Stimulated activated CD4-positive, alpha-beta T cell treated with anti-CD3 and anti-CD28 coated beads, Interleukin-12 subunit alpha, Interleukin-12 subunit beta, amount 100 ng/mL, for 24 hours (primary cell): ENCODE data around the gene HS3ST5.
"Not testable (repeated sequence)": the region's sequence is repeated elsewhere in the genome, so short reads cannot be mapped to it uniquely, and the experiment has no call there.

Experiments
- DNase-seq, 2 experiments: peaks; one replicate each; pipeline ENCODE4 v3.0.0-alpha.2; 2020; ENCODE audit warnings: low read depth in 2 of 2

Gene HS3ST5

GRCh38 chr6:114276783-114277182 lies 66.0 kb downstream of the HS3ST5 start:
- DNase-seq: no peak

- no peak for DNase-seq
Observed at GRCh38 chr6:114274836-114275235, 68.0 kb downstream of the HS3ST5 start.

GRCh38 chr6:114272582-114272981 lies 70.2 kb downstream of the HS3ST5 start:
- no peak for DNase-seq

DNA sequence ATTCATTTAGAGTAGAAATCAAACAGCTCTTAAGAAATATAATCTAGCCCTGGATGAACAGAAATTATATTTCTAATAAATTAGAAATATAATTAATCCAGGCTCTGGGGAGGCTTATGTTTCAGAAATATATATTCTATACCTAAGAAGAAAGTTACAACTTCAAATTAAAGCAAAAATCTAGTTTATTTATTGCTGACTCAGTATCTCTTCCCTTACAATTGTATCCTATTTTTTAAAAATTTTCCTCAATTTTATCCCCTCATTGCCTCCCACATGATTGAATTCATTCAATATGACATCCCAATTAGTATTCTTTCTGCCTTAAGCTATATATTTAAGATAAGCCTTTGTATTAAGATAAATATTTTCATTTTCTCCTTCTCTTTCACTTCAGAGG lies 71.4 kb downstream of the HS3ST5 start:
- DNase-seq: no peak

- no peak for DNase-seq
Observed at GRCh38 chr6:114267897-114268296, 74.9 kb downstream of the HS3ST5 start.

GRCh38 chr6:114260810-114261209 lies 82.0 kb downstream of the HS3ST5 start:
- no peak for DNase-seq

GRCh38 chr6:114258376-114258775 lies 84.4 kb downstream of the HS3ST5 start:
- DNase-seq: no peak

DNA sequence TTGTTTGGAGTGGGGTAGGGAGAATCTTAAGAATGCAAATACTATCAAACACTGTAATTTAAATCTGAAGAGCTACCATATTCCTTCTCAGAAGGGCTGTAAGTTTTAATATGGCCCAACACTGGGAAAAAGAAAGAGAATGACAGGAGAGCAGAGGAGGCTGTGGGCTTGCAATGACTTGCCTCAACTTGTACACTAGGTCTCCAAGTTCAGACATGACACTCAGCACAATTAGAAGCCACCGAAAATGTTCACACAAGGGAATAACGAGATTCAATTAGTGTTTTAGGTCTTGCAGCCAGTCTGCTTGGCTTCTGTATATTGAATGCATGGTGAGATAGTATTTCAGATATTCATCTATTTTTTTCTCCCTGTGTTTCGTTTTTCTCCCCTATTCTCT lies 89.4 kb downstream of the HS3ST5 start:
- DNase-seq: no peak

DNA sequence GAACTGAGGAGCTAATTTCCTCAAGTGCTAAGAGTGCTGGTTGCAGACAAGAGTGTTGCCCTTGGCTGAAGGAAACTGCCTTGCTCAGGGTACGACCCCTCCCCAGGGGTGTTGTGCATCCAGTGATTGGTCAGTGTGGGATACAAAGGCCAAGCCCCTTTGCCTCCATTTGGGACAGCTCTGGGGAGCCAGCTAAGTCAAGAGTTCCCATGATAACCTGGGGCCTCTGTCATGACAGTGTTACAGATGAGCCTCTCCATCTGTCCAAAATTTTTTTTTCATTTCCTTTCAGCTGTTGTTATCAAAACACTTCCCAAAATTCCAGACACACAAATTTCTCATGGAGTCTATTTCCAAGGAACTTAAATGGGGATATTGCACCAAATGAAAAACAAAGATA lies 93.3 kb downstream of the HS3ST5 start:
- DNase-seq: no peak

DNA sequence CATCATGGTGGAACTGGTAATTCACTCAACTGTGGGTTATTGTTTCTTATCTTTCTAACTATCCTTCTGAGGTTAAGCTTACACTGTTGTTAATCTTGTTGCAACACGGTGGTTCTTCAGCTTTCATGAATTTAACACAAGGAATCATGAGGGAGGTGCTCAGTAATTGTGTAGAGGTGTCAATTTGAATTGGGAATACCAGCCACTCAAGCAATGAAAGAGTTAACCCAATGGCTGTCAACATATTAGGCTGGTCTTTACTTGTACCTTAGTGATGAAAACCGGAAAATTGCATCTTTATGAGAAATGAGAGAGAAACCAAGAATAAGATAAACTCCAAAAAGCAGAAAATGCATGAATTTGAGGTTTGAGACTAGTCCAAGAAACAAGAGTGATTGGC lies 95.7 kb downstream of the HS3ST5 start:
- no peak for DNase-seq

DNA sequence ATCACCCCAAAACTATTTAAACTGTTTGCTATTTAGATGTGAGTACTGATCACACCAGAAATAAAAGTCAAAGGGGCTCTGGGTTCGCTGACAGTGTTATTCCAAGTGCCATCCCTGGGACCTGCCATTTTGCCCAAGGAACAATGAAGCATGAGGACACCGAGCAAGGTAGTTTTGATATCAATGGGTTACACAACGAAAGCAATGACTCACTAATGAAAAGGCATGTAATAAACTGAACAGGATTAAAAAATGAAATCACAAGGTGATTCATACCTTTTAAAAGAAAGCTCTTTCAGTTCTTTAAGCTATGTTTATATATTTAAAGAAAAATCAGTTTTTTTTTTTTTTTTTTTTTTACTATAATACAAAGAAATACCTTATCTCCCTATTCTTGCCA lies 102.0 kb downstream of the HS3ST5 start:
- no peak for DNase-seq

DNA sequence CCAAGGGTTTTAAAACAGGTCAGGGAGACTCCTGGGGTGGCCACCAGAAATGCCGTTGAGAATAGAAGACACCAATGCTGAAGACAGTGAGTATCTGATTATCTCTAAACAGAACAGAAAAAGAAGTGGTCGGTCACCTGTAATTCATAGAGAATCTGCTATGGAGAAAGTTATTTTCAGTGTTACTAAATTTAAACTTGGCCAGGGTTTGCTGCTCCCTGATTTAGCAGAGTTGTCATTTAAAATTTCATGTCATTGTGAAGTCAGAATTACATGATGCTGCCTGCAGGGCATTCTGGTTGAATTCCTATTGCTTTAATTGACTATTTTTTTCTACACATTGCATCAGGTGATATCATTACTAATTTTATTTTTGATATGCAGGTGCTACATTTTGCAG lies 114.1 kb downstream of the HS3ST5 start:
- DNase-seq: no peak

GRCh38 chr6:114227944-114228468 lies 114.8 kb downstream of the HS3ST5 start:
- no peak for DNase-seq

DNA sequence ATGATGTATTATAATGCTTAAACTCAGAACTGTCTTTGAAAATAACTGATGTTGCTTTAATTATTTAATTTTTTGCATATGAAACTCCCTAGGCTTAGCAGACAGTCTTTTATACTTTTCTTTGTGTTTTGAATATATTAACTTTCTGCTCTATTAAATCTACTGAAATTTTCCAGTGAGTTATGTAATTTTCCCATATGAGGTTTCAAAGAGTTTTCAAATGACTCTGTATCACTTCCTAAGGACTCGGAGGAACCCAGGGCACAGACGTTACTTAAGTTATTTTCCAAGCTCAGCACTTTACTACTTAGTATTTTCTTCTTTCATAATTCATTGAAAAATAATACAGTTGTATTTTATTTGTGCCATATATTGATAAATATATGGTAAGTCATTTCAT lies 122.6 kb downstream of the HS3ST5 start:
- DNase-seq: no peak

DNA sequence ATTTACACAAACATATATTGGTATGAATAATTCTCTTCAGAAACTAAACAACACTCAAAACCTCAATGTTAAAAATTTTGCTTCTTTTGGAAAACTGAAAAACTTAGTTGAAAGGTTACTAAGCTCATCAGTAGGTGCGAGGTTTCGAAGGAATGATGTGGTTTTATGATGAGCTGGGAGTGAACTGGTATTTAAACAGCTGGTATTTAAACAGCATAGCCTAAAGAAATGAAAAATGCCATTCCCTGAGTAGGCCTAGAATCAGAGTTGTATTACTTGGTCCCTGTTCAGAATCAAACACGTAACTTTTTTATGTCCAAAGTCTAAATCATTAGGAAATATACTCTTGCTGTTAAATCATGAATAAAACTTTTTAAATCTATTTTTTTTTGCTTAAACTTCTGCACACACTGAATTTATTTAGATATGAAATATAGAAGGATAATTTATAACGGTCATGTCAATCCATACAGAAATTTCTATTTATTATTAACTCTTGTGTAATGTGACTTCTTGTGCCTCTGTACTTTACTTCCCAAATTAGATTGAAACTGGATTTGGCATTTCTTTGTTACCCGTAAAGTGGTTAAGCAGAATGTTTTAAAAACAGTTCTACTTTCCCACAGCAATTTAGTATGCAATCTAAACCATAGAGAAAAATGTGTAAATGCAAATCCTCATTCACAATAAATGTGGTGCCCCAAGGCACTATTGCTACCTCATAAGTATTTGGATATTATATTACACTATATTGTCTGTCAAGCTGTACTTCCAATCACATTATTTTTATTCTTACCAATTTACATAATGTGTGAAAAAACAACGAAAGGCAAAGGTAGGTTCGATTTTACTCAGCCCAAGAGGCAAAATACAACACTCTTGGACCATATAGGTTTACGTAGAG lies 124.1 kb downstream of the HS3ST5 start:
- no peak for DNase-seq

DNA sequence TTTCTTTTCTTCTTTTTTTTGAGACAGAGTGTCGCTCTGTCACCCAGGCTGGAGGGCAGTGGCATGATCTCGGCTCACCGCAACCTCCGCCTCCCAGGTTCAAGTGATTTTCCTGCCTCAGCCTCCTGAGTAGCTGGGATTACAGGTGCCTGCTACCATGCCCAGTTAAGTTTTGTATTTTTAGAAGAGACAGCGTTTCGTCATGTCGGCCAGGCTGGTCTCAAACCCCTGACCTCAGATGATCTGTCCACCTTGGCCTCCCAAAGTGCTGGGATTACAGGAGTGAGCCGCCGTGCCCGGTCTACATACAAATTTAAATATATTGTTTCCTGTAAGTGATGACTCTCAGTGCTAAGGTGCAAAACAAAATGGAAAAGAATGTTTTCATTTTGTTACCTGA lies 124.8 kb downstream of the HS3ST5 start:
- not testable (repeated sequence) for DNase-seq

DNA sequence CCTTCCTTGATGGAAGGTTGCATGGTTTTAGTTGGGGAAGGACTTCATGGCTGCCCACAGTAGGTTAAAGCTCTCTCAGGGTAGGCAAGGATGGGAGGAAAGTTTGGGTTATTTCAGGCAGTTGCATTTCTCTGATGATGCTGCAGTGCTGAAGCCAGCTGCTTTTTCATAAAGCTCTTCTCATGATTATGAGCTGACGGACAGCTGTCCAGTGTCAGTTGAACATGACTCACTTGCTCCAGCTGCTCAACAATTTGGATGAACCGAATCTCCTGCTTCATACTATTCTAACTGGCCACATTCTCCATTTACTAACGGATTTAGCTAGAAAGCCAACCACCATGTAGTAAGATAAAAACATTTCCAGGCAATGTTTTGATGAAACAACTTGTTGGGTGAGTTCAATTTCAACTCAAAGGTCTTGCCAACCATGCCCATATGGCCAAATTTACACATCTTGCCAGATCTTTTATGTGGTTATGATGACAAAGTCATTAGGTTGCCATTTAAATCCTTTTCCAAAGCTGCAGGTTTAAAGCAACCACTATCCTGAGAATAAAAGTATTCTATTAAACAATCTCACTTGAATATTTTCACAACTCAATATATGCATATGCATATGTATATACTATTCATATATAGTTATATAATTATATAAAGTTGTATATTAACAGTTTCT lies 125.9 kb downstream of the HS3ST5 start:
- DNase-seq: no peak

DNA sequence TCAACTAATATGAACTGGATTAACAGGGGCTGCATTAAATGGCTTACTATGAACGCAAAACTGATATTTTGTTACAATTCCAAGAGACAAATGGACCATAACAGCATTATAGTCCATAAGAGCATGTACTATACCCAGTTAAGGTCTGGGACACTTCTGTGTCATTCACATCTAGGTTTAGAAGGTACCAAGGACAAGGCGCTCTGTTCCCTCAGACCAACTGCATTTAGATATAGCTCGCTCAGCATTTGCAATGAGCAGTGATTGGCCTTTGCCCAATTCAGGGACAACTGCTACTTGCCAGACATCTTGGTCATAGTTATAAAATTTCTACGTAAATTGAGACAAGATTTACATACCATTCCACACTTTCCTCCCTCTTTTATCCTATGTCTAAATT lies 132.4 kb downstream of the HS3ST5 start:
- DNase-seq: no peak

DNA sequence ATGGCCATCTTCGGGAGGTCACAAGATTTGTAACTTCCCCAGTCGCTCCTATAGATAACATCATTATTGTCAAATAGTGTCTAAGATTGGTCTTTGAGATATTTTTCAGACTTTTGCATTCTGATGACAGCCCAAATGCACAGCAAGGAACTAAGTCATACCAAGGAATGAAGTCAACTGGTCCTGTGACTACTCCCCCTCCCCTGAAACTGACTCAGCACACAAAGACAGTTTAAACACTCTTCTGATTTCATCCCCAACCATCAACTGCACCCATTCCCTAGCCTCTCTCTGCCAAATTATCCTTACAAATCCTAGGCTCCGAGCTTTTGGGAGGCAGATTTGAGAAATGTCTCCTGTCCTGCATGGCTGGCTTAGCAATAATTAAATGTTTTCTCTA lies 139.4 kb downstream of the HS3ST5 start:
- DNase-seq: no peak

DNA sequence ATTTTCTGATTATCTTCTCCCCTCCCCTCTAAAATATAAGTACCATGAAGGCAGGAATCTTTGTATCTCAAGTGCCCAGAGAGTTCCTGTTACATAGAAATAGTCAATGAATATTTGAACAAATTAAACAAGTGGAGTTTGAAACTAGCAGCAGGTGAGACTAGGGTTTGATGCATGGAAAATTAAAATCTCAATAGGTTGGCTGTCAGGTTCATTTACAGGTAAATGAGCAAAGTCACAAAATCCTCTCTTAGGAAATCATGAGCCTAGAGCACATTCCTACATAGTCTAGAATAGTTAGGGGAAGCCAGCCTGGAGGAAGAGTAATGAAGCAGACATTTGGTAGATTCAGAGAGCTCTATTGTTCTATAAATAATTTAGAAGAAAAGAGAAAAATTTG lies 140.4 kb downstream of the HS3ST5 start:
- DNase-seq: no peak

DNA sequence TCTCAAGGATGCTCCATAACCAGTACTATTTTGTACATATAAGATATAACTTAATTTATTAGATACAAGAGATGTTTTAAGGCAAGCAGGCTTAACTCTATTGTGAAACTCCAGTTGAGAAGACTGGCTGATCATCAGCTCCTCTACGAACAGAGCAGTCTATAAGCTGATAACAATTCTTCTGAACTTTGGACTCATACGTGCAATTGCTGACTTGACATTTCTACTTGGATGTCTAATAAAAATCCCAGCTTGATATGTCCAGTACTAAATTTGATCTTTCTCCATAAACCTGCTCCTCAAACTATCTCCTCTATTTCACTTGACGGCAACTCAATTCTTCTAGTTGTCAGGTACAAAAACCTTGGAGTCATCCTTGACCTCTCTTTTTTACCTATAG lies 141.9 kb downstream of the HS3ST5 start:
- DNase-seq: no peak

DNA sequence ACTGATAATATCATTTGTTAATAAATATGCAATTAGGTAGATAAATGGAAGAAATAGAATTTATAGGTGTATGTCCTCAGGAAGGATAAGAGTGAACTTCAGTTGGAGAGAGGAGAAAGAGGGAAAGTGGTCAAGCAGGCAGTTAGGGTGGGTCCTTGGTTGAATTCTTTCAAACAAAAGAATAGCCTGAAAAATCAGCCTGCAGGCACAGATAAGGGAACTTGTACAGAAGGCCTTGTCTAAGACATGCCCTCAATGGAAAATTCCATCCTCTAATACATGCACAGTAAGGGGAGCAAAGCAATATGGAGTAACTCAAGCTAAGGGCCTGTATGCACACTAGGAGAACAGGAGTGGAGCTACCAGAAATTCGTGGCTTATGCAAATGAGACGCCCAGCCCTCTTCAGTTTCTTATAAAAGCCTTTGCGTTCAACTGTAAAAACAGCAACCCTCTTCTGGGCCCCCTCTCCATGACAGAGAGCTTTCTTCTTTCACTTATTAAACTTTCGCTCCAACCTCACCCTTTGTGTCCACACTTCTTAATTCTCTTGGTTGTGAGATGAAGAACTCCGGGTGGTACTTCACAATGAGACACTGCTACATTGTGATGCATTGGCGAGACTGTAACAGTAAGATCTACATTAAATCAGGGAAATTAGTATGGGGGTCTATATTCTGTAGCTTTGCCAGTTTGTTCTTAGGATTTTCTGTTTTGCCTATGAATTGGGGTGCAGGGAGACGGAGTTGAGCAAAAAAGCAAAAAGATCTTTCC lies 147.0 kb downstream of the HS3ST5 start:
- no peak for DNase-seq
